ENCODE data around the gene FAM177A1.

DNA sequence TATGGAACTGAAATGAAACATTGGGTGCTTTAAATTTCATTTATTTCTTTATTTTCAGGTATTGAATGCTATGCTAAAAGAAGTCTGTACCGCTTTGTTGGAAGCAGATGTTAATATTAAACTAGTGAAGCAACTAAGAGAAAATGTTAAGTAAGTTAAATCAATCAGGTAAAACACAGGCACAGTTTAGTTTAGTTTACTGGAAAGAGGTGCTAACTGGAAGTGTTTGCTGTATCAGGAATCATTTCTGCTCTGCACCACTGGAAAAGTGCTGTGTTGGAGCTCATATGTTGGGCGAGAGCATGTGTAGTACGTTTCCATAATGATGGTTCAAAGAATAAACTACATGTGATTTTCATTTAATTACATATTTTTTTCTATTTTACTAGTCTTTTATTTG lies 46.6 kb upstream of the FAM177A1 start:
- no peak for TF ChIP-seq EZH2 (IDR thresholded peaks at IDR 0.05; ENCODE audit: borderline replicate concordance, insufficient read depth, low read length, poor library complexity, severe bottlenecking)
- TF ChIP-seq, protein P1, sequence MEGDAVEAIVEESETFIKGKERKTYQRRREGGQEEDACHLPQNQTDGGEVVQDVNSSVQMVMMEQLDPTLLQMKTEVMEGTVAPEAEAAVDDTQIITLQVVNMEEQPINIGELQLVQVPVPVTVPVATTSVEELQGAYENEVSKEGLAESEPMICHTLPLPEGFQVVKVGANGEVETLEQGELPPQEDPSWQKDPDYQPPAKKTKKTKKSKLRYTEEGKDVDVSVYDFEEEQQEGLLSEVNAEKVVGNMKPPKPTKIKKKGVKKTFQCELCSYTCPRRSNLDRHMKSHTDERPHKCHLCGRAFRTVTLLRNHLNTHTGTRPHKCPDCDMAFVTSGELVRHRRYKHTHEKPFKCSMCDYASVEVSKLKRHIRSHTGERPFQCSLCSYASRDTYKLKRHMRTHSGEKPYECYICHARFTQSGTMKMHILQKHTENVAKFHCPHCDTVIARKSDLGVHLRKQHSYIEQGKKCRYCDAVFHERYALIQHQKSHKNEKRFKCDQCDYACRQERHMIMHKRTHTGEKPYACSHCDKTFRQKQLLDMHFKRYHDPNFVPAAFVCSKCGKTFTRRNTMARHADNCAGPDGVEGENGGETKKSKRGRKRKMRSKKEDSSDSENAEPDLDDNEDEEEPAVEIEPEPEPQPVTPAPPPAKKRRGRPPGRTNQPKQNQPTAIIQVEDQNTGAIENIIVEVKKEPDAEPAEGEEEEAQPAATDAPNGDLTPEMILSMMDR (IDR thresholded peaks at IDR 0.05; ENCODE audit: poor library complexity, severe bottlenecking) = no peak
- TF ChIP-seq EP300 (conservative IDR thresholded peaks at IDR 0.05; ENCODE audit: poor library complexity, severe bottlenecking) = no peak
- no peak for TF ChIP-seq SMC3 (conservative IDR thresholded peaks at IDR 0.05; ENCODE audit: poor library complexity)

Measured in neural cell (in vitro differentiated cells).